SIG-M5 (cell line): ENCODE results near the gene DYSF.

Experiments used
- DNase-seq: peaks from one replicate; lab custom pipeline; 2025; lab: John Stamatoyannopoulos, UW

The DYSF gene

GRCh38 chr2:71554028-71554705, 100.8 kb downstream of the DYSF start:
- no peak for DNase-seq

GRCh38 chr2:71554706-71555056, 101.3 kb downstream of the DYSF start:
- DNase-seq, result no peak

GRCh38 chr2:71555798-71556454, 102.6 kb downstream of the DYSF start:
- no peak for DNase-seq

GRCh38 chr2:71556692-71557250, 103.4 kb downstream of the DYSF start:
- DNase-seq, result no peak

- DNase-seq, result no peak
Measured at GRCh38 chr2:71557321-71557720, 104.0 kb downstream of the DYSF start.

- no peak for DNase-seq
Measured at GRCh38 chr2:71558300-71559051, 105.1 kb downstream of the DYSF start.

GRCh38 chr2:71559080-71559827, 105.9 kb downstream of the DYSF start:
- DNase-seq, result no peak

GRCh38 chr2:71559828-71560637, 106.7 kb downstream of the DYSF start:
- no peak for DNase-seq

GRCh38 chr2:71560638-71561011, 107.3 kb downstream of the DYSF start:
- DNase-seq, result no peak

- DNase-seq, result no peak
Measured at GRCh38 chr2:71561441-71562267, 108.3 kb downstream of the DYSF start.

- no peak for DNase-seq
Measured at GRCh38 chr2:71562518-71562917, 109.2 kb downstream of the DYSF start.

GRCh38 chr2:71563872-71564271, 110.5 kb downstream of the DYSF start:
- no peak for DNase-seq

- no peak for DNase-seq
Measured at GRCh38 chr2:71564361-71564760, 111.0 kb downstream of the DYSF start.

- DNase-seq, result no peak
Measured at GRCh38 chr2:71564790-71565189, 111.4 kb downstream of the DYSF start.

GRCh38 chr2:71566372-71566771, 113.0 kb downstream of the DYSF start:
- no peak for DNase-seq

- no peak for DNase-seq
Measured at GRCh38 chr2:71567625-71568024, 114.3 kb downstream of the DYSF start.

- no peak for DNase-seq
Measured at GRCh38 chr2:71568103-71568502, 114.7 kb downstream of the DYSF start.

- no peak for DNase-seq
Measured at GRCh38 chr2:71570511-71570910, 117.2 kb downstream of the DYSF start.

- no peak for DNase-seq
Measured at GRCh38 chr2:71570951-71571460, 117.6 kb downstream of the DYSF start.

GRCh38 chr2:71571945-71572344, 118.6 kb downstream of the DYSF start:
- no peak for DNase-seq
